Kidney (tissue), 14 donors: Measurements from ENCODE around the gene ISYNA1. TPM values are rescaled to one million over a fixed set of nuclear protein-coding genes. Genes with fewer than 3 reads are reported as not detected.

Experiments
- DNase-seq, 5 donors: peaks; one replicate each; pipeline ENCODE4 v3.0.0-alpha.2; 2013 to 2020
- FAIRE-seq: peaks from 2 replicates; lab custom pipeline; 2012; peaks lifted over from hg19 to GRCh38; lab: Jason Lieb, UNC
- H3K27ac ChIP-seq, 2 donors: one replicate each; pipeline ENCODE4 v1.7.0; 2013; ENCODE audit warnings: low read depth in 2 of 2, low read length in 2 of 2, inconsistent platforms in 1 of 2
- H3K27me3 ChIP-seq: one replicate; pipeline ENCODE4 v1.7.1; 2013; ENCODE audit warnings: low read length, inconsistent platforms; ENCODE audit not compliant: control insufficient read depth, insufficient read depth
- H3K36me3 ChIP-seq, 3 donors: one replicate each; pipeline versions ENCODE4 v1.7.0 to v1.7.1; 2013; ENCODE audit warnings: low read length in 3 of 3, control low read depth in 1 of 3, inconsistent platforms in 1 of 3; ENCODE audit not compliant: insufficient read depth in 3 of 3, control insufficient read depth in 2 of 3
- H3K4me1 ChIP-seq, 3 donors: one replicate each; pipeline versions ENCODE4 v1.7.0 to v1.7.1; 2013; ENCODE audit warnings: low read length in 3 of 3, inconsistent platforms in 1 of 3, low read depth in 1 of 3; ENCODE audit not compliant: control insufficient read depth in 2 of 3, insufficient read depth in 2 of 3
- H3K4me3 ChIP-seq, 3 donors: one replicate each; pipeline versions ENCODE4 v1.7.0 to v1.8.1; 2013; ENCODE audit warnings: low read length in 3 of 3, control low read depth in 1 of 3, inconsistent platforms in 1 of 3
- H3K9ac ChIP-seq, 3 donors: one replicate each; pipeline versions ENCODE4 v1.7.0 to v1.7.1; 2013; ENCODE audit warnings: low read length in 3 of 3, control low read depth in 1 of 3, inconsistent platforms in 1 of 3
- H3K9me3 ChIP-seq, 3 donors: one replicate each; pipeline versions ENCODE4 v1.7.0 to v1.7.1; 2013; ENCODE audit warnings: low read length in 3 of 3, control low read depth in 1 of 3, inconsistent platforms in 1 of 3; ENCODE audit not compliant: control insufficient read depth in 2 of 3, insufficient read depth in 1 of 3
- CTCF ChIP-seq: IDR thresholded peaks from 3 replicates; pipeline ENCODE4 v1.5.1; 2012; ENCODE audit warnings: mild to moderate bottlenecking, moderate library complexity, borderline replicate concordance; ENCODE audit not compliant: insufficient read depth; ENCODE audit errors: extremely low read depth
- intact Hi-C: fragments of 100-400 bp; cut with DNase I; formaldehyde crosslinking; loops from one replicate; pipeline ENCODE4 v1.11.1; 2022
- polyA plus RNA-seq: library from polyadenylated mRNA; stranded (reverse); fragments of 350-450 nt; fragmentation: Illumina TruSeq; extraction: RNeasy Lipid Tissue Mini Kit (QIAGEN cat#74804); gene quantifications from one replicate; pipeline ENCODE4 v1.2.3, GENCODE V29; 2014; ENCODE audit warnings: low read depth, low replicate concordance; ENCODE audit not compliant: insufficient read depth
- total RNA-seq: library from RNA; stranded (reverse); fragmentation: NEBNext Ultra II Directional; extraction: Animal tissue kit (Norgen Biotek cat#: 25700); gene quantifications from one replicate; pipeline ENCODE4 v1.2.1, GENCODE V29; 2021
- donor health status: control.
- donor health status: control.
- donor health status: control.
- donor health status: control.
- donor health status: control.
- donor health status: DM: yes; HTN: yes; CAD: no.
- donor health status: Normal renal cell carcinoma (clear cell type).

ISYNA1 gene
- total and polyA plus RNA-seq, 2 donors from 2014 or later = 68.6 to 101 TPM

- H3K4me1 ChIP-seq = peaks cover 3 to 41% (median 11%) of the 10 kb centered on the region in 3 donors
- H3K9ac ChIP-seq = peak overlapping the region in 2 of 3 donors; percentile 21 to 27
- FAIRE-seq (no peak), DNase-seq (peak in 2 of 5 donors; percentile 86 to 87)
- TF ChIP-seq CTCF = no peak
- H3K9me3 ChIP-seq = no peaks in the 10 kb centered on the region
- H3K36me3 ChIP-seq = no peaks in the 10 kb centered on the region
- intact Hi-C loops = no loop called here
- H3K27ac ChIP-seq = peak overlapping the region; percentile 82 to 95
- H3K27me3 ChIP-seq = no peaks in the 10 kb centered on the region
- H3K4me3 ChIP-seq = peak overlapping the region; percentile 43 to 52 (median 45)
Observed at GRCh38 chr19:18418483-18419194, 19.3 kb downstream of the ISYNA1 start.

DNA sequence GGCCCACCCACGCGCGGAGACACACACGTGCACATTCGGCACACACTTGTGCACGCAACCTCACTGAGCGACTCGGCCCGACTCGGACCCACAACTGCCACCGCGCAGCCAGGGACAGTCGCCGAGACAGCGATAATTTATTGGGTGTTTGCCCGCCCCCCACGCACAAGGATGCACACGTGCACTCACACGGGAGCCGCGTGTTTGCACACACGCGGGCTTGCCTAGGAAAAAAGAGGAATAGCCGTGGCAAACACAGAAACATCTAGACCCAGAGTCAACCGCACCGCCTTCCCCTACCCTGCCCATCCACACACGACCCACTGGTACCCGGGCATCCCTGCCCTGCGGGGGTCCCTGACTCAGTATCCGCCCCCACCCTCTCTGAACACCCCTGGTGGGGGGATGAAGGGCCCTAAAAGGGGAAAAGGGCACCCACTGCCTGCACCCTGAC, 19.9 kb downstream of the ISYNA1 start:
- FAIRE-seq = no peak
- peaks cover 3 to 39% (median 11%) of the 10 kb centered on the region in 3 donors for H3K4me1 ChIP-seq
- no peaks in the 10 kb centered on the region for H3K27me3 ChIP-seq
- no peak for TF ChIP-seq CTCF
- peak overlapping the region in 2 of 3 donors; percentile 23 to 52 for H3K4me3 ChIP-seq
- H3K9ac ChIP-seq = peak overlapping the region in 1 of 3 donors; percentile 21
- no peaks in the 10 kb centered on the region for H3K36me3 ChIP-seq
- DNase-seq = peak in 2 of 5 donors; percentile 84 to 89
- intact Hi-C loops = no loop called here
- H3K27ac ChIP-seq = peak overlapping the region; percentile 82 to 95
- no peaks in the 10 kb centered on the region for H3K9me3 ChIP-seq

GRCh38 chr19:18417250-18418028, 20.5 kb downstream of the ISYNA1 start:
- peak overlapping the region in 2 of 3 donors; percentile 39 to 52 for H3K4me3 ChIP-seq
- H3K36me3 ChIP-seq = no peaks in the 10 kb centered on the region
- intact Hi-C loops = no loop called here
- no peak for FAIRE-seq
- no peaks in the 10 kb centered on the region for H3K9me3 ChIP-seq
- peak; percentile 86 to 96 (median 92) for DNase-seq
- peak overlapping the region; percentile 82 to 95 for H3K27ac ChIP-seq
- no peak for TF ChIP-seq CTCF
- peak overlapping the region in 2 of 3 donors; percentile 26 to 69 for H3K9ac ChIP-seq
- no peaks in the 10 kb centered on the region for H3K27me3 ChIP-seq
- peaks cover 3 to 39% (median 11%) of the 10 kb centered on the region in 3 donors for H3K4me1 ChIP-seq
